Medulla oblongata (tissue), 1 donor: ENCODE measurements around the gene GHR.

ENCODE experiments used
- DNase-seq: peaks from one replicate; pipeline ENCODE4 v3.0.0-alpha.2; 2015; ENCODE audit errors: extremely low spot score

Gene GHR

DNA sequence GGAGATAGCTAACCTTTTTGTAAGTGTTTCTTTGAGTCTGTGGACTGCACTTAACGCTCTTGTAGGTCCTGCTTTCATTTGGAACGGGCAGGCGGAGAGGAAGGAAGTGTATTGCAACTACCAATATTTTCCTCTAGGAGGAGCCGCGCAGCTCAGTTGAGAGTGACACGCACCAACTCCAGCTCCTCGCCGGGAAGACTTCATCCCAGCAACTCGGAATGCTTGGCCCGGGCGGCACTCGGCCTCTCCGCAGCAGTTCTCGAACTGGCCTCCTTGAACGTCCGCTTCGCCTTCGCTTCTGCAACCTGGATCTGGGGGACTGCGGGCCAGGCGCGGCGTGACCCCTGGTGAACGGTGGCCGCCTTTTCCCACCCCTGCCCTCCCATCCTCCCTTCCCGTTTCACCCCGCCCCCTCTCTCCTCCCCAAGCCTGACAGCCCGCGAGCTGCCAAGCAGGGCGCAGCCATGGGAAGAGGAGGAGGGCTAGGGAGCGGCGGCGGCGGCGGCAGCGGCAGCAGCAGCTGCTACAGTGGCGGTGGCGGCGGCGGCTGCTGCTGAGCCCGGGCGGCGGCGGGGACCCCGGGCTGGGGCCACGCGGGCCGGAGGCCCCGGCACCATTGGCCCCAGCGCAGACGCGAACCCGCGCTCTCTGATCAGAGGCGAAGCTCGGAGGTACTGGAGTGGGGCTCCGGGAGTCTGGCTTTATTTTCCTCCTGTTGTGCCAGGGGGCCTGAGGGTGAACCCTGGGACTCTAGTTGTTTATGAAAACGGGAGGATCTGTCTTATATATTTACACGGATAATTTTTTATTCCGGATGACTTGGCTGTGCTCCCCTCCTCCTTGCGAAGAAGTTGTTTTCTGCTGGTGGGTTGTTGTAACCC is at the start of gene GHR:
GHR (plus strand) TSS at position 155 of the 881 bp plus-strand sequence. CDS start 142,436 bp downstream, outside the sequence.
- peak; percentile 90 for DNase-seq

DNA sequence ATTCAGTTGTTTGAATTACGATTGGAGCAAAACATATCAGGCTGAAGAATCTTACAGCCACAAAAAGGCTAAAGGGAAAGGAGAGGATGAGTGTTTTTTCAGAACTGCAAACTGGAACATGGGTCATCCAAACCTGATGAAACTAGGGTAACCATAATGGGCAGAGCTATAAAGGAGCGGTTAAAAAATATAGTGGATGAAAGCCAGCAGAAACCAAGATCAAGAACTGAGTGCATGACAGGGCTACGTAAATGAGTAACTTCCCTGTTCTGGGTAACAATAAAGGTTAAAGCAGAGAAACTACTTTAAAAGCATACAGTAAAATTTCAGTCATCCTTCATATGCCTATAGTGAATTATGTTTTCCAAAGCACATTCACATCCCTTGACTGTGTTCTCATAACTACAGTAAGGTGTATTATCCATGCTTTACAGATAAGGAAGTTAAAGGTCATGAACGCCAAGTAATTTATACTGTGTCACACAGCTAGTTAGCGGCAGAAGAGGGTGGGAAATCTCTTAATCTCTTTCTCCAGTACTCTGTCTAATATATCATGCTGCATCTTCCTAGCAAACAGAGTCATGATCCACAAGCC is 48.5 kb upstream of the GHR start:
- DNase-seq: no peak

DNA sequence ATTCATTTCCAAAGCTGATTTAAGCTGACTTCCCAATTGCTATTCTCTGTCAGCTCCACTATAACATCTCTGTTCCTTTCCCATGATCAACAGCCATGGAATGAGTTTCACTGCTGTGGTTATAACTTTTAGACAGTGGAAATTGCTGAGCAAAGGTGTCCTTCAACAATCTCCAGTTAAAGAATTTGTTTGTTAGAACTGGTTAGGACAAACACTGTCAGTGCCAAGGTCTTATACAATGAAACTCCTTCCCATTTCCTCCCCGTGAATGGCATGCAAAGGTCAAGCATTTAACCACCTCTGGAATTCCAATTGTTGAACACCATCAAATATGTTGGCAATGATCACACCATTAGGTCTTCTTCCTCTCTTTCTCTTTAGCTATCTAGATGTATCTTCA is 45.7 kb upstream of the GHR start:
- no peak for DNase-seq

DNA sequence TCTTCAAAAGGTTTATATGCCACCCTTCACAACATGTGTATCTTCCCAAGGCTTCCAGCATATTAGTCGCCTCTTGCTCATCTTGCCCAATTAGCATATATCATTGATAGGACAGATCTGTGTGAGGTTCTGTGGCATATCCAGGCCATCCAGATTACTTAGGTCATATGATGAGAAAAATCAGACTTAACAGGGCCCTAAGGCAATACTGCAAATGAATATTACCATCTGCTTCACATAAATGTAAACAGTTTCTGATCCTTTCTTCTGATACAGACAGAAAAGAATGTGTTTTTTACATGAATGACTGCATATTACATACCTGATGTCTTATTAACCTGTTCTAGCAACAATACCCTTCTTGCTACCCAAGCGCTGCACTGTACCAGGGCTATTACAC is 41.3 kb upstream of the GHR start:
- no peak for DNase-seq

DNA sequence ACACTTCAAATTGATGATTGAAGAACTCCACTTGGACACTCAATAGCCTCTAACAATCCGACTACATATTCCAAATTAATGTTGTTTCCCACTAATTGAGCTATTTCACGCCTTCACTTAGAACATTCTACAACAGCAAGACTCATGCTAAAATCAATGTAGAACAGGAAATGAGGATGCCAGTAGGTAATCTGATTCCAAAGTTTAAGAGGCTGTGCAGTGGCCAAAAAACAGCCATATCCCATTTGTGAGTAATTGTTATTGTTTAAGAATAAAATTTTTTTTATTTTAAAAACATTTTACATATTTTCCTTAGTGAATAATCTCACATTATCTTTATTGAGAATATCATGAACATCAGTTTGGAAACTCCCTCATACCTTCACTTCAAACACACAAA is 35.7 kb upstream of the GHR start:
- DNase-seq: no peak

DNA sequence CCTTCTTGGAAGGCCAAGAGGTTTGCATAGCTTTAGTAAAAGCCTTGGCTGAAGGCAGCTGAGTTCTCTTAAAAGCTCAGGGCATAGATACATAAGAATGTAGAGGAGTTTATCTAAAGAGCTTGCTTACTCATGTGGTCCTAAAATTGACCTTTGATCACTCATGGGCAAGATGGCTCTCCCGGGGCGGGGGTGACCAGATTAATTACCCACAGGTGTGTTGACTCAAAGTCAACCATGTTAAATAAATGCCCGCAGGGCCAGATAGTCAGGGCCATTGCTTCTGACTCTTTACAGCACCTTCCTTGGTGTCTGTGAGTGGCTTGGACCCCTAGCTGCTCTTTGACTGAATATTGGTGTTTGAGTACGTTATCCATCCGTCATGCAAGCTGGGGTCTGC is 33.1 kb upstream of the GHR start:
- DNase-seq: no peak

DNA sequence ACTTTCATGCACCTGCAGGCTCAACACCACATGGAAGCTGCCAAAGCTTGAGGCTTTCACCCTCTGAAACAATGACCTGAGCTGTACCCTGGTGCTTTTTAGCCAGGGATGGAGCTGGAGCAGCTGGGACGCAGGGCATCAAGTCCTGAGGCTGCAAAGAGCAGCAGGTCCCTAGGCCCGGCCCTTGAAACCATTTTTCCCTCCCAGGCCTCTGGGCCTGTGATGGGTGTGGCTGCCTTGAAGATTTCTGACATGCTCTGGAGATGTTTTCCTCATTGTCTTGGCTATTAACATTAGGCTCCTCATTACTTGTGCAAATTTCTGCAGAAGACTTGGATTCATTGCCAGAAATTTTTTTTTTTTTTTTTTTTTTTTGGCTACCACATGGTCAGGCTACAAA is 30.3 kb upstream of the GHR start:
- DNase-seq: no peak

DNA sequence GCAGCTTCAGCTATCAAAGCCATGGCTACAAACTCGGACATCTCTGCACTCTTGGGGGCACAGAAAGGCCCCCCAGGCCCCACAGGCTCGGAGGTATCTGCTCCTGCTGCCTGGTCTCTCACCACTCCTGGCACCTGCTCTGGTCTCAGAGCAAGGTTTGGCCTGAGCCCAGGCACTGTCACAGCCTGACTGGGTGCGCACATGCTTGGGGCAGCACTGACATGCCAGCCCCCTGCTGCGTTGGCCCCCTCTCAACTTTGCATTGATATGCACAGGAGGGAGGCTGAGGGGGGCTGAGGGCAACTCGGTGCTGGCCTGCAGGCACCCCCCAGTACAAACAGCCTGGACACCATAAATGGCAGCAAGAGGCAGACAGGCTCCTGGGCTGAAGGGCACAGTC is 27.1 kb upstream of the GHR start:
- DNase-seq: no peak

DNA sequence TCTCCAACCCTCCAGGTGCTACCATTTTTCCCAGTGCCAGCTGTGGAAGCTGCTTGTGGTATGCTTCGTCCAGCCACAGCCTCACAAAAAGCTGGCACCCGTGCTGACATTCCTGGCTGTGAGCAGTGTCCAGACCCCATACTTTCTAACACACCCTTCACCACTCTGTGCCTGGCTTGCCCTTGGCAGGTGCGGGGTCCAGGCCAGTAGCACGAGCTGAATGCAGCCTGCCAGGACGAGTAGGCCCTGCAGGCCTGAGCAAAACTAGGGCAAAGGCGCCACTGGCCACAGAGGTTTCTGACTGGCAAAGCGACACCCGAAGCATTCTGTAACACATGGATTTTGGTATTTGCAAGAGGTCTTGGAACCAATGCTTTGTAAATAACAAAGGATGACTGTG is 26.0 kb upstream of the GHR start:
- DNase-seq: no peak

DNA sequence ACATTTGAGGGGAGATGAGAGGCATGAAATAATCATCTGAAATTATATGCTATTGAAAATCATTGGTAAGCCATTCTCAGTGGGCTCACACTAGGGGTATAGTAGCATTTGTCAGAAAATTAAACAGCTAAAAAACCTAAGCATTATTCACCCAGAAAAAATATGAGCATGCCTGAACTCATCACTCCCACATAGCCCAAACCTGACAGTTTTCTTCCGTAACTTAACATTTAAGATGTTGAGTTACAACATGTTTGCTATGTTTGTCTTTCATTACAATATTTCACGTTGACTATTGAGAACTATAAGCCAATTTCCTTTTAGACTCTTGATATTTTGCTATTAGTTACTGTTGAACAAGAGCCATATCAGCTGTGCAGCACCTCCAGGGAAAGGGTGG is 23.5 kb upstream of the GHR start:
- DNase-seq: no peak

DNA sequence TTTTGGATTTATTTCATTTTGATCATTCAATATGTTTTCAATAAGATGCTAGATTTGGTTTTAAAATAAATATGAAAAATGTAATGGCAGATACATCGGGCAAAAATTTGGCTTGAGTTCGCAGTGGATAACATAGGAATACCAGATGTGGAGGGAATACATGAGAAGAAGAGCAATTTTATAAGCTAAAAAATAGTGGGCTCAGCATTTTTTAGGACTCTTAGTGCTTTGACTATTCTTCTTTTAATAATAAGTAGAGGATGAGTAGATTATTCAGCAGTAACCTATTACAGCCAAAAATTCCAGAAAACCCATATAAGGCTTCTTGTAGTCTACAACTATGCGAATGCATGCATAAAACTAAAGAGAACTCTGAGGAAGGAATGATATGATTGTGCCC is 22.8 kb upstream of the GHR start:
- no peak for DNase-seq

DNA sequence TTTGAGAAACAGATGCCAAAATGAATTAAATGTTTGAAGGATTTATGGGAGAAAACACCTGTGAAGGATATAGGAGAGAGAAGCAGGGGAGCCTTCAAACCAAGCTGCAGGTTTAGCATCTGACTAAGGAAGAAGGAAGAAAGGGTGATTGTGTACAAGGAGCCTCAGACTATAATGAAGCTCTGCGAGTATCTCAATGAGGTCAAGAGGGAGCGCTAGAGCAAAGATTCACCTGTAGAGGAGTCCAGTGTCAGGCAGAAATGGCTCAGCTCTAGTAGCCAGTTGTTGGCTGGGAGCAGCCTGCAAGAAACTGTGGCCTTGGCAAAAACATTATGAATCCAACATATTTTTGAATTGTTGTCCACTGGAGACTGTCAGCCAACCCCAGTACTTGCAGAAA is 20.0 kb upstream of the GHR start:
- no peak for DNase-seq

DNA sequence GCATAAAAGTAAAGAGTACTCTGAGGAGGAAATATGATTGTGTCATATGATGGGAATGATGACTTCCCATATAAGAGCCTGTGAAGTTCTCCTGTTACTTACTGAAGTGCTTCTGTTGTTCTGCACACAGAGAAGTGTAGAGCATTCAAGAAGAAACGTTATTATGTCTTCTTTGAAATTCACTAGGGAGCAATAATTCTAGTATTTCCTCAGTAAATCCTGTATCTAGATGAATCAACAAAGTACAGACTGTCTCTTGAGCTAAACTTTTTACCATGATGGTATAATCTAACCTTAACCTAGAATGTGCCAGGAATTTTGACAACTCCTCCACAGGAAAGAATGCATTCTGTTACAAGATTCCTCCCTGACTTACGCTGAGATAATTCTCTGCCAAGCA is 18.9 kb upstream of the GHR start:
- DNase-seq: no peak

DNA sequence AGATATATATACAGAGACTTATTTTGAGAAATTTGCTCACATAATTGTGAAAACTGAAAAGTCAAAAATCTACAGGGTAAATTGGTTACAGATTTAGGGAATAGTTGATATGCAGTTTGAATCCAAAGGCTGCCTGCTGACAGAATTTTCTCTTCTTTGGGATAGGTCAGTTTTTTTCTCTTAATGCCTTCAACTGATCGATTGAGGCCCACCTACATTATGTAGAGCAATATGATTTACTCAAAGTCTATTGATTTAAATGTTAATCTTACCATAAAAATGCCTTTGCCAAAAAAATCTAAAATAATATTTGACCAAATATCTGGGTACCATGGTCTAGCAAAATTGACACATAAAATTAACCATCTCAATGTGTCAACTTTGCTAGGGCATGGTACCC is 3.9 kb upstream of the GHR start:
- DNase-seq: no peak

DNA sequence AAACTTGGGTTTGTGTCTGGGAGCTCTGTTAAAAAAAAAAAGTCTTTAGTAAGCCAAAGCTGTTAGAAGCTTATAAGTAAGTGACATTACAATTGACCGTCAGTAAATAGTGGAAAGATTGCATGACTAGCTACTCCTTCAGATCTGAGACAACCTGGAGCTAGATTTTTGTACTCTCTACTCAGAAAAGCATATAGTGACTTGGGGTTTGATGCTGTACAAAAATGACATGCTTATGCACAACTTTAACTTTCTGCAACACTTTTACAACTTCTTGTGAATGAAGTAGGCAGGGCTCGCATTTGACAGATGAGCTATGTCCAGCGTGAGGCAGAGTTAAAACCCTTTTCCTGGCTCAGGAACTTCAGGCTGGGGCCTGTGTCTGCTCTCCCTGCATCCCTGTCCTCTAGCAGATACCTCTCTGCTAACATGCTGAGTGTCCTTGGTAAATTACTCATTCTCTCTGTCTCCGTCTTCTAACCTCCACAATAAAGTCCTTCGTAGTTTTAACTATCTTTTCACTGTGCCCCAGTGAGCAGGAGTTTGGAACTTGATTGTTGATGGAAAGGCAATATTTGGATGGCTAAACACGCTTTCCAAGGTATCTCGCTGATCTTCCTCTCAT is 471 bp upstream of the GHR start:
- DNase-seq: no peak

DNA sequence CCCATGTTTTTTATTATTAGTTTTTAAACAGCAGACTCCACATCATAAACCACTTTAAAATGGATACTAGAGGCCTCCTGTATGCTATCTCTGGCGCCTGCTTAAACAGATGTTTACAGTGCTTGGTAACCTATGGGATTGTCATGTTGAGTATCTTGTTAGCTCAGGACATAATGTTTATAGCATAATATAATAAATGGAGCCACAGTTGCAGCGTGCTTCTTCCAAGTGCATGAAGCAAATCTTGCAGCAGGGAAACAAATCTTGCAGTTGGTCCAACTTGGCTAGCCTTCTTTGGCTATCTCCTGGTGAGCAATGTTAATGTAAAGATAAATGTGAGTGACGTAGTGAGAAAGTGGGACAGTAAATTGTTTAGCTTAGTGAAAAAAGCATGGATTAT is 2.8 kb downstream of the GHR start:
- no peak for DNase-seq

DNA sequence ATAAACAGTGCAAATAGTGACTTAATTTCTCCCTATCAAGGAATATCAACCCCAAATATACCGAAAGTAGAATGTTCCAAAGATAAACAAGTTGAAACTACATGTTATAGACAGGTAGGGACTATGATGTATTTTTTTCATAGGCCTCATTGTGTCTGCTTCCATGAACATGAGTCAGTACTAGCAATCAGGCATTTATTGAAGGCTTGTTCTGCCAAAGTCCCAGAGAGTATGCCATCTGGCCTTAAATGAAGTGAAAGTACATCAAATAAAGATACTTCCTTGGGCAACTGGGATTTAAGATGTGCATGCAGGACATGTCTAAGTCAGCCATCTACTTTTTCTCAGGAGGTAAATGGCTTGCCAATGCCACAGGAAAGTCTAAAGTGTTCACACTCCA is 6.5 kb downstream of the GHR start:
- DNase-seq: no peak

DNA sequence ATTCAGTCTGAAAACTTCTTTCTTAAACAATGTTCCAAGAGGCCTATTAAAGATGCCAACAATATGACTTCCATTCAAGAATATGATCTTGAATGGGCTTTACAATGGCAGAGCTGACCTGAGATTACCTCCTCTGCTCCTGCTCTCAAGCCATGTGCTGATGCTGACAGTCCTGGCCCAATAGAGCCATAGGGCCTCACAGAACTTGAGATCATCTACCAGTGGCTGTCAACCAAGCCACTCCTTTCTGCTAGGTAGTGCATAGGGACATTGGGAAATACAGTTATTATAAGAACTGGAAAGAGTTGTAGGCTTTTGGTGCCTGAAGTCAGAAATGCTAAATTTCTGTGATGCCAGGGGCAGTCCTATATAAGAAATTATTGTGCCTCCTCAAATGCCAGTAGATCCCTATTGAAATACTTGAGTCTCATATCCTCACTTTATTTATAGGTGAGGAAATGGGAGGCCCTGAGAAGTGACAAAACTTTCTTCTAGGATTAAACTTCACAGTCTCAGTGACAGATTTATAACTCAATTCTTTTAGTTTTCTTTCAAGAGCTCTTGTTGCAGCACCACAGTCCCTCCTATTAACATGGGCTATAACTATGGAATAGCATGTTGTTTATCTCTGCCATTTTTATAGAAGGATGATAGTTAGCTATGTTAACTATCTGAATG is 10.9 kb downstream of the GHR start:
- no peak for DNase-seq

DNA sequence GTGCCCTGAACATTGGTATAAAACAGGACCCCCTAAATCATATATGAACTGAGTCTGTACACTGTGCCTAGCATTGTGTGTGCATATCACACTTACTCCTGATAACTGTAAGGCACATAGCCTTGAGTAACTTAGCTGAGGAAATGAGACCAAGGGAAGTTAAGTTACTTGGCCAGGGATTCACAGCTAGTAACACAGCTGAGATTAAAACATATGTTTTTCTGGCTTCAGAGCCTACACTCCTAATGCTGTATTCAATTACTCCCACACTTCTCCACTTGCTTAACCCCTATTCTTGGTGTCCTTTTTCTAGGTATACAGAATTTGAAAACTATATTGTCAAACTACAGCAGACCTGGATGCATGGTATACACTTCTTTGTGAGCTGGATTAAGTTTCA is 12.8 kb downstream of the GHR start:
- DNase-seq: no peak

DNA sequence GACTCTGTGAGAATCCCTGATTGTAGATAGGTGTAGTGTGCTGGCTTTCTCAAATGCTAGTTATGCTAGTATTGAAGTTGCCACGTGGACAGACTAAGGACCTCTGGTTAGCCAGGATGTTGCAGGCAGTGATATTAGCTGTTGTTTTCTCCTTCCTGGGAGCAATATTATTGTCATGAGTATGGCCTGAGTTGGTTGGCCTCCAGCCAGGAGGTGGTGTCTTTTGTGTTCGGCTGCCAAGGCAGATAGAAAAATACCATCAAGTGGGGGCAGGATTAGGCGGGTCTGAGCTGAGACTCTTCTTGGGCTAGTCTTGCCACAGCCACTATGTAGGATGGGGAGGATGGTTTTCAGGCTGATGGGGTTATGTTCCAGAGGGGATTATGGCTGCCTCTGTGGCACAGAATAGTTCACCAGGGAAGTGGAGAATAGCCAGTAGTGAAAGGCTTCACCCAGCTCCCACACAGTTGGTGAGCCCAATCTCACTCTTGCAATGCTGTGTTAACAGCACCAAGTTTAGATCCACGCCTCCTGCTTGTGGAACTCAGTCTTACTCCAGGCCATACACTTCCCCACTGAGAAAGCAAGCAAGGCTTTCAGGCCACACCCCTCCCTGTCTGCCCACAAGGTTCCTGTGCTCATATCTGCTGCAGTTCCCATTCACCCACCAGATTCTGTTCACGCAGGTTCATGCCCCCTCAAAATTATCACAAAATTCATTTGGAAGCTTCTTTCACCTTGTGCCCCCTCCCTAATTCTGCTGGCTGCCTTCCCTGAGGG is 31.2 kb downstream of the GHR start:
- DNase-seq: no peak

DNA sequence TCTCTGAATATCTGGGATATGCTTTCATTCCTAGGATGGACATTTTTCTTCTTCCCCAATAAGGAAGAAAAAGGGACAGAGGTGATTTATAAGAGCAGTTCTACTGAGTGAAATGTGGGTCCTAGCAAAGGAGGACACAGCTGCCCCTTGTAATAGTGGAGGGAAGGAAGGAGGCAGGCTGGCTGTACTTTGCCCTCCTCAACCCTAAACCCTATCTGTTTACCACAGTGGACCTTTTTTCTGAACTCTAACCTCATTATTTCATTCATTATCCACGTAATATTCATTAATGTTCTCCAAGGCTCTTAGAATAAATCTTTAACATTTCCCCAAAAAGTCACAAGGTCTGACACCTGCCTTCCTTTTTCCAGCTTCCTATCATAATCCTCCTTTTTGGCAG is 37.8 kb downstream of the GHR start:
- no peak for DNase-seq

DNA sequence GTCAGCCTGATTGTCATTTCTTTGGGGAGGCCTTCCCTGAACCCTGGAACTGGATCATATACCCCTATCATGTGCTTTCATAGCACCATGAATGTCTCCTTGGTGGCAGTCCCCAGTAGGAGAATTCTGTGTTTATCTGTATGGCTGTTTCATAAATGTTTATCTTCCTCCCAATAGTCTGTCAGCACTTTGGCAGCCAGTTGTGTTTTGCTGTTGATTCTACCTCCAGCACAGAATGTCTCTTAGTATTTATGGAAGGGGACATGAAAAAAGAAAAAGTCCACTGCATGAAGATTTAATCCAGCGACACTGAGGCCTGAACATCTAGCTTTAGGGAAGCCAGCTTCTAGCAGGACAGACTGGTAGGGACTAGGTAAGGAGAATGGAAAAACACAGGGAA is 38.3 kb downstream of the GHR start:
- no peak for DNase-seq
